Stimulated activated CD8-positive, alpha-beta memory T cell treated with anti-CD3 and anti-CD28 coated beads, Interleukin-7, amount 100 ng/mL, for 24 hours (primary cell): Measurements from ENCODE around the gene SKI.

Experiments
- DNase-seq: peaks from one replicate; pipeline ENCODE4 v3.0.0-alpha.2; 2020; ENCODE audit warnings: low read depth

Gene SKI

GRCh38 chr1:2229911-2230731 is 2.0 kb downstream of the SKI start:
- no peak for DNase-seq

GRCh38 chr1:2230781-2231531 is 2.8 kb downstream of the SKI start:
- no peak for DNase-seq

GRCh38 chr1:2231532-2232254 is 3.6 kb downstream of the SKI start:
- DNase-seq = no peak

DNA sequence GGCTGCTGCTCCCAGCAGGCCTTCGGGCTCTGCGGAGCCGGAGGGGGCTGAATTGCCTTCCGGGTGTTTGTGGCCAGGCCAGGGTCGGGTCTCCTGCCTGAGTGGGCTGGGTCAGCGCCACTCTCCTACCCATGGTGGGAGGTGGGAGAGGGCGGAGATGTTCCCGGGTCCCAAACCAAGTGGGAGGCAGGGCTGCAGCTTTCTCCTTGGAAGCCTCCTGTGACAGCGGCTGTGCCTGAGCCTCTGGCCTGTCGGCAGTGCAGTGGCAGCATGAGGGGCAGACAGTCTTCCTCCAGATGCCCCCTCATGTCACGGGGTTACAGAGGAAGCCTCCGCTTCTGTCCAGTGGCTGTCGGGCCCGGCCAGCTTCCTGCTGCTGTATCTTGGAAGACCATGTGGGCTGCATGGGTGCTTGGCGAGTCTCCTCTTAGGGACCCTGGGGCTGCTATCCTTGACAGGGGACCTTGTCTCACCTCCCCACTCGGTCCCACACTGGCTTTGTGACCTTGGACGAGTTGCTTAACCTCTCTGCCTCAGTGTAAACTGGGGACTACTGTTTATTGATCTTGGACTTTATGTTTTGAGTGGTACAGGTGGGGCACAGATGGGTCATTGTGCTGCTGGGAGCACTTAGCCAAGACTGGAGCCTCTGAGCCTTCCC is 4.3 kb downstream of the SKI start:
- DNase-seq = no peak

- DNase-seq = no peak
These were observed 4.9 kb downstream of the SKI start for GRCh38 chr1:2232916-2233438.

- DNase-seq = no peak
These were observed 5.3 kb downstream of the SKI start for GRCh38 chr1:2233468-2233867.

DNA sequence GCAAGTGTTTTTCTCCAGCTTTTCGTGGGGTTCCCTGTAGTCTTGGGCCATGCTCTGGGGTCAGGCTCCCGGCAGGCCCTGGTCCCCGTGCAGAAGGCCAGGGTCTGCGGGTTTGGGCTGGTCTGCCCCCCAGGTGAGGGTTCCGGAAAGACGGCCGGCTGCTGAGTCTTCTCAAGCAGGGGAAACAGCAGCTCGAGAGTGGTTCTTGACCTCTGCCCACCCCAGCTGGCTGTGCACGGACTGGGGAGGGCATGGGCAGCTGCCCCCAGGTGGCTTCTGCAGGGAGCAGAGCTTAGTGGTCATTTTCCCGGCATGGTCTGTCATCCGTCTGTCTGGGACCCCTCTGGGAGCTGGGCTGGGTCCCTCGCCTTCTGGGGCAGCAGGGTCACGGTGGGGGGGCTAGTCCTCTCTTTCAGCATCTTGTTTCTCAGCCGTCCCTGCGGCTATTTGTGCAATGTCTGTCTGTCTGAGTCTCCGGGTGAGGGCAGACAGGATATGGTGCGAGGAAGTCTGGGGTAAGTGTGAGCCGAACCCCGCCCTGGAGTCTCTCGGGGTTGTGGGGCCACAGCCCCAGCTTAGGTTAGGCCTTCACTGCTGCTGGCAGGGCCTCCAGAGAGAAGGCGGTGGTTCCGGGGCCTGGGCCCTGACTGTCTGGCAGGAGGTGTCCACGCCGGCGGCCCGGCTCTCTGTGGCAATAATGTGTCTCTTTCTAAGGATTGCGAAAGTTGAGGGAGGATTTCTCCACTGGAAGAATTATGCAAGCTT is 6.1 kb downstream of the SKI start:
- DNase-seq = no peak

- no peak for DNase-seq
These were observed 6.6 kb downstream of the SKI start for GRCh38 chr1:2234762-2235113.

DNA sequence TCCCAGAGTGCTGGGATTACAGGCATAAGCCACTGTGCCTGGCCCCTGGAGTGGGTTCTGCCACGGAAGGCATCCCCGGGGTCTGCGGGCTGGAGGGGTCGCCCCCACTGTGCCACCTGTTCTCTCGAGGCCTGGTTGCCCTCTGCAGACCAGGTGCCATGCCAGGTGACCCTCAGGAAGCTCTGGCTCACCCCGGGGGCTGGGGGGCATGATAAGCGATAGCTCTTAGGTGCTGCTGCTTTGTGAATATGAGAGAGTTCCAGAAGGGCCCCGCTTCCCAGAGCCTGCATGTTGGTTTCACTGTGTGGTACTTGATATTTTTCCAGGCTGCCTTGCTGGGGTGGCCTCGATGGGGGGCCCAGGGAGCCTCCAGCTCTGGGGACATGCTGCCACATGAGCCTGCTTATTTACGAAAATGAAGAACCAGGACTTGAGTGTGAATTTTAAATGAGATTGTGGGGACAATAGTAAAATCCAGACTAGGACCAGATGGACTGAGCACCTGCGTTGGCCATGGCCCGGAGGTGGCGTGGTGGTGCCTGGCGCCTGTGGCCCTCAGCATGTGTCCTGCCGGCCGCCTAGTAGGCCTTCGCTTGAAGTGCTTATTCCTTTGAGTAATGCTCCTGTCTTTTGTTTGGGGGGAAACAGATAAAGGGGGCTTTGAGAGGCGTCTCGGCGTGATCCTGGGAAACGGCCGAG is 7.3 kb downstream of the SKI start:
- DNase-seq = no peak

DNA sequence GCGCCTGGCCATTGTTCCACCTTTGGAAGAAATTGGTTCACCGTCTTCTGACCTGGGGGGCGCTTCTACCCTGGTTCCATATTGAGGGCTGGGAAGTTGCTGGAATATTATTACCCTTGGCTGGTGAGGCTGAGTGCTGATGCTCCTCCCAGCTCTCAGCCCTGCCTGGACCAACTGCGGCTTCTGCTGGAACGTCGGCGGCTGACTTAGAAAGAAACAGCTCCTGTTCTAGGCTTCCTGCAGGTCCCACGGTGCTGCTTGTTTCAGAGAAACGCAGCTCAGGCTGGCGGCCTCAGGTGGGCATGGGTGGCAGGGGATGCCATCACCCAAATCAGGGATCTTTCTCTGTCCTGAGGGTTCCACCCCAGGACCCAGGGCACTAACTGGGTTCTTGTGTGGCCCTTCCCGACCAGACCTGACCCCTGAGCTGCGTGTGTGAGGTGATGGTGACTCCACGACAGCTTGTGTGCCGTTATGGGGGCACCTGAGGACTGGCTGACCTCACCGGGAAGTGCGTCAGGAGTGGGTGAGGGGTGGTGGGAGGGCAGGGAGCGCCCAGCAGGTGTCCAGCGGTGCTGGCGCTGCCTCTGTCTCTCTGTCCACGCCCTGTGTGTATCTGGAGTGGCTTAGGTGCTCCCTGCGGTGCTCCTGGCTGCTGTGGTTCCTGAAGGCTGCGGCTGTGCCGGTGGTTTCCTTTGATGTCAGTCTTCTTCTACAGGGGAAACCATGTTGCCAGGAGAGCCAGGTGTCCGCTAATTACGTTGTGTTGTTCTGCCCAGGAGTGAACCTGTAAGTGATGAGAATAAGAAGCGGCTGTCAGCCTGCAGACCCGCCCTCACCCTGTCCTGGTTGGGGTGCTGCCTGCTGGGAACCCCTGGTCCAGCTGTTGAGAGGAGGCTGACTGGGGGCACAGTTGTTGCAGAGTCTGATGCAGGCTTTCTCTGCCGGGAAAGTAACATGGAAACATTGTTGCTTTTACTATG is 8.9 kb downstream of the SKI start:
- no peak for DNase-seq

DNA sequence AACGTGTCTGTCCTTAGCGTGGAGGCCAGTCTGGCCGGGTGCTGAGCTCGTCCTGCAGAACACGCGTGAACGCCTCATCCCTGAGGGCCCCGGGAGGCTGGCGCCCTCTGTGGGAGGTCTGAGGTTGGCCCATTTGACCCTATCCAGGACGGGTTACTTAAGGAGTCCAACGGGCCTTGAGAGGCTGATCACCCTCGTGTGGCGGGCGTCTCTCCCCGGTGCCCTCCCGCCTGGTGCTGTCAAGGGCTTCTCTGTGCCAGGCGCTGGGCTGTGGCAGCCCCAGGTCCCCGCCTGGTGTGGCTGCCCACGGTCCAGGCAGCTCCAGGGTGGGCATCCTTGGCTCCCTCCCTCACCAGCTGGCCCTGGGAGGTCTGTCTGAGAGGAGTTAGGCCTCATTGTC is 9.7 kb downstream of the SKI start:
- DNase-seq = no peak

GRCh38 chr1:2238361-2239012 is 10.4 kb downstream of the SKI start:
- no peak for DNase-seq

- no peak for DNase-seq
These were observed 10.9 kb downstream of the SKI start for GRCh38 chr1:2239013-2239370.

GRCh38 chr1:2239384-2239985 is 11.4 kb downstream of the SKI start:
- no peak for DNase-seq

DNA sequence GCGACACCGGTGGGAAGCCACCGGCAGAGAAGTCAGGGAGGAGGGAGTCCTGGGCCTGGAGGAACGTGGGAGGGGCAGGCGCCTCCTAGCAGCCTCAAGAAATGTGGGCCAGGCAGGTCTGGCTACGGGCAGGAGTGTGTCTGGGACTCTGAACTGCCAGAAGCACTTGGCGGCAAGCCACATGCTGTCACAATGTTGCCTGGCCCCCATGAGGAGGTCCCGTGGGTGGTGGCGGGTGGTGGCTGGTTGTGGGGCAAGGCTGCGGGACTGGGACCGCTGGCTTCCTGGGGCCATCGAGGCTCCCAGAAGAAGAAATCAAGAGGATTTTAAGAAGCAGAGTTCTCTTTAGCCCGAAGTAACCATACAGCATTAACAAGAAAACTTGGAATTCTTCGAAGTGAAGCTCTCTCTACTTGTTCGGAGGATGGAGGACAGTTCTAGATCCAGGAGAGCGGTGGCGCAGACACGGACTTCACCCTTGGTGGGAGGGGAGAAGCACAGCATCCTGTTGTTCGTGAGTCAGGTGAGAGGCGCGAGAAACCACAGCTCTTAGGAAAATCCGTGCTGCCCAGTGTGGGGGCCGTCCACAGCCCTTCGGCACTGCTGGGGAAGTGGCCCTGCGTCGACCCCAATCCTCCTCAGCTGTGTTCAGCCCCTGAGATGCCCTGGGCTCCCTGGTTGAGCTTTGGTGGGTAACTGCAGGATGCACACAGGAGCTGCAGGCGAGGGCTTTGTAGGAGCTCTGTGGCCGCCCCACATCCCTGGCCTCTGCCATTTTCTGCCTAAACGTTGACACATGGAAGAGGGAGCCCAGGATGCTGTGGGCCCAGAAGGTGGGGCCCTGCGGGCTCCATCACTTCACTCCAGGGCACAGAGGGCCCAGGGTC is 12.4 kb downstream of the SKI start:
- DNase-seq = no peak

GRCh38 chr1:2241820-2242219 is 13.7 kb downstream of the SKI start:
- DNase-seq = no peak
